Activated naive CD8-positive, alpha-beta T cell (primary cell): ENCODE measurements around the gene WNT7B.

Experiments
- H3K27ac Mint-ChIP-seq: one replicate; pipeline ENCODE4 v1.8.0; 2021; ENCODE audit warnings: mixed read lengths
- H3K27me3 Mint-ChIP-seq: one replicate; pipeline ENCODE4 v1.8.0; 2021; ENCODE audit warnings: mixed read lengths
- H3K36me3 Mint-ChIP-seq: one replicate; pipeline ENCODE4 v1.8.0; 2021; ENCODE audit warnings: mixed read lengths
- H3K4me1 Mint-ChIP-seq: one replicate; pipeline ENCODE4 v1.8.0; 2021; ENCODE audit warnings: low read depth, mixed read lengths
- H3K4me3 Mint-ChIP-seq: one replicate; pipeline ENCODE4 v1.8.0; 2021; ENCODE audit warnings: mild to moderate bottlenecking, mixed read lengths
- H3K9me3 Mint-ChIP-seq: one replicate; pipeline ENCODE4 v1.8.0; 2021; ENCODE audit warnings: low read depth, mixed read lengths

WNT7B gene

GRCh38 chr22:45993841-45994240, 16.9 kb upstream of the WNT7B start:
- Mint-ChIP-seq H3K27me3 (no peaks in the 10 kb centered on the region), H3K4me3 (no peak overlapping the region), H3K4me1 (peaks cover 6% of the 10 kb centered on the region), H3K36me3 (no peaks in the 10 kb centered on the region), H3K27ac (no peak overlapping the region), H3K9me3 (no peaks in the 10 kb centered on the region)

GRCh38 chr22:45993143-45993692, 16.3 kb upstream of the WNT7B start:
- Mint-ChIP-seq H3K4me3 (no peak overlapping the region), H3K9me3 (no peaks in the 10 kb centered on the region), H3K4me1 (peaks cover 4% of the 10 kb centered on the region), H3K36me3 (no peaks in the 10 kb centered on the region), H3K27ac (no peak overlapping the region), H3K27me3 (no peaks in the 10 kb centered on the region)

- no peaks in the 10 kb centered on the region for H3K9me3 Mint-ChIP-seq
- no peaks in the 10 kb centered on the region for H3K27me3 Mint-ChIP-seq
- H3K36me3 Mint-ChIP-seq, result no peaks in the 10 kb centered on the region
- H3K4me3 Mint-ChIP-seq, result no peak overlapping the region
- H3K27ac Mint-ChIP-seq, result no peak overlapping the region
- peaks cover 4% of the 10 kb centered on the region for H3K4me1 Mint-ChIP-seq
These were observed 15.8 kb upstream of the WNT7B start for GRCh38 chr22:45992737-45993136.

- H3K36me3 Mint-ChIP-seq, result no peaks in the 10 kb centered on the region
- H3K9me3 Mint-ChIP-seq, result no peaks in the 10 kb centered on the region
- H3K4me1 Mint-ChIP-seq, result peaks cover 2% of the 10 kb centered on the region
- no peaks in the 10 kb centered on the region for H3K27me3 Mint-ChIP-seq
- no peak overlapping the region for H3K27ac Mint-ChIP-seq
- no peak overlapping the region for H3K4me3 Mint-ChIP-seq
These were observed 14.1 kb upstream of the WNT7B start for GRCh38 chr22:45991098-45991497.

- no peak overlapping the region for H3K27ac Mint-ChIP-seq
- peaks cover 3% of the 10 kb centered on the region for H3K4me1 Mint-ChIP-seq
- H3K4me3 Mint-ChIP-seq, result no peak overlapping the region
- H3K36me3 Mint-ChIP-seq, result peaks cover 3% of the 10 kb centered on the region
- H3K27me3 Mint-ChIP-seq, result peaks cover 1% of the 10 kb centered on the region
- H3K9me3 Mint-ChIP-seq, result no peaks in the 10 kb centered on the region
These were observed 10.3 kb upstream of the WNT7B start for GRCh38 chr22:45987136-45987861.

GRCh38 chr22:45984316-45984916, 7.5 kb upstream of the WNT7B start:
- H3K4me1 Mint-ChIP-seq, result peaks cover 3% of the 10 kb centered on the region
- peaks cover 3% of the 10 kb centered on the region for H3K36me3 Mint-ChIP-seq
- no peak overlapping the region for H3K27ac Mint-ChIP-seq
- H3K4me3 Mint-ChIP-seq, result no peak overlapping the region
- H3K9me3 Mint-ChIP-seq, result no peaks in the 10 kb centered on the region
- H3K27me3 Mint-ChIP-seq, result peaks cover 1% of the 10 kb centered on the region

- peaks cover 3% of the 10 kb centered on the region for H3K36me3 Mint-ChIP-seq
- no peaks in the 10 kb centered on the region for H3K9me3 Mint-ChIP-seq
- H3K27ac Mint-ChIP-seq, result no peak overlapping the region
- peaks cover 3% of the 10 kb centered on the region for H3K4me1 Mint-ChIP-seq
- peaks cover 1% of the 10 kb centered on the region for H3K27me3 Mint-ChIP-seq
- H3K4me3 Mint-ChIP-seq, result no peak overlapping the region
These were observed 6.8 kb upstream of the WNT7B start for GRCh38 chr22:45983797-45984196.

- no peak overlapping the region for H3K4me3 Mint-ChIP-seq
- H3K27ac Mint-ChIP-seq, result no peak overlapping the region
- no peaks in the 10 kb centered on the region for H3K9me3 Mint-ChIP-seq
- peaks cover 3% of the 10 kb centered on the region for H3K36me3 Mint-ChIP-seq
- peaks cover 8% of the 10 kb centered on the region for H3K4me1 Mint-ChIP-seq
- H3K27me3 Mint-ChIP-seq, result peaks cover 4% of the 10 kb centered on the region
These were observed 3.8 kb upstream of the WNT7B start for GRCh38 chr22:45980761-45981160.

- peaks cover 2% of the 10 kb centered on the region for H3K36me3 Mint-ChIP-seq
- H3K27me3 Mint-ChIP-seq, result peaks cover 4% of the 10 kb centered on the region
- H3K4me3 Mint-ChIP-seq, result no peak overlapping the region
- H3K9me3 Mint-ChIP-seq, result no peaks in the 10 kb centered on the region
- H3K27ac Mint-ChIP-seq, result no peak overlapping the region
- H3K4me1 Mint-ChIP-seq, result peaks cover 9% of the 10 kb centered on the region
These were observed 3.3 kb upstream of the WNT7B start for GRCh38 chr22:45980268-45980570.

- Mint-ChIP-seq H3K4me3 (peak overlapping the region; percentile 70), H3K27me3 (peaks cover 17% of the 10 kb centered on the region), H3K36me3 (no peaks in the 10 kb centered on the region), H3K27ac (no peak overlapping the region), H3K4me1 (peaks cover 12% of the 10 kb centered on the region), H3K9me3 (no peaks in the 10 kb centered on the region)
These were observed 1.3 kb upstream of the WNT7B start for GRCh38 chr22:45978275-45978713.

GRCh38 chr22:45977551-45978274, 751 bp upstream of the WNT7B start:
- Mint-ChIP-seq H3K27ac (no peak overlapping the region), H3K4me3 (peak overlapping the region; percentile 70), H3K27me3 (peaks cover 21% of the 10 kb centered on the region), H3K36me3 (no peaks in the 10 kb centered on the region), H3K9me3 (no peaks in the 10 kb centered on the region), H3K4me1 (peaks cover 13% of the 10 kb centered on the region)

GRCh38 chr22:45976254-45977002, 534 bp downstream of the WNT7B start:
- Mint-ChIP-seq H3K4me3 (peak overlapping the region; percentile 51), H3K9me3 (no peaks in the 10 kb centered on the region), H3K4me1 (peaks cover 13% of the 10 kb centered on the region), H3K27me3 (peaks cover 21% of the 10 kb centered on the region), H3K27ac (no peak overlapping the region), H3K36me3 (no peaks in the 10 kb centered on the region)

GRCh38 chr22:45975164-45976161, 1.5 kb downstream of the WNT7B start:
- no peaks in the 10 kb centered on the region for H3K36me3 Mint-ChIP-seq
- no peak overlapping the region for H3K27ac Mint-ChIP-seq
- peaks cover 13% of the 10 kb centered on the region for H3K4me1 Mint-ChIP-seq
- peaks cover 21% of the 10 kb centered on the region for H3K27me3 Mint-ChIP-seq
- H3K4me3 Mint-ChIP-seq, result peak overlapping the region; percentile 52
- no peaks in the 10 kb centered on the region for H3K9me3 Mint-ChIP-seq

- no peaks in the 10 kb centered on the region for H3K36me3 Mint-ChIP-seq
- H3K27ac Mint-ChIP-seq, result no peak overlapping the region
- H3K4me3 Mint-ChIP-seq, result peak overlapping the region; percentile 52
- H3K9me3 Mint-ChIP-seq, result no peaks in the 10 kb centered on the region
- peaks cover 16% of the 10 kb centered on the region for H3K4me1 Mint-ChIP-seq
- peaks cover 21% of the 10 kb centered on the region for H3K27me3 Mint-ChIP-seq
These were observed 2.5 kb downstream of the WNT7B start for GRCh38 chr22:45974498-45974897.
